TTC549 (cell line): Measurements from ENCODE around the gene NANOGP8.

Experiments
- FAIRE-seq: peaks from 2 replicates; lab custom pipeline; 2012; peaks lifted over from hg19 to GRCh38; lab: Jason Lieb, UNC

NANOGP8 gene

GRCh38 chr15:35060591-35060990 lies 24.5 kb downstream of the NANOGP8 start:
- no peak for FAIRE-seq

- FAIRE-seq: no peak
These were observed 26.5 kb downstream of the NANOGP8 start for GRCh38 chr15:35058534-35059054.

- no peak for FAIRE-seq
These were observed 29.5 kb downstream of the NANOGP8 start for GRCh38 chr15:35055416-35056105.

GRCh38 chr15:35054380-35054779 lies 30.7 kb downstream of the NANOGP8 start:
- no peak for FAIRE-seq

GRCh38 chr15:35047996-35048395 lies 37.1 kb downstream of the NANOGP8 start:
- no peak for FAIRE-seq

- no peak for FAIRE-seq
These were observed 37.6 kb downstream of the NANOGP8 start for GRCh38 chr15:35047528-35047927.

GRCh38 chr15:35043373-35044095 lies 41.6 kb downstream of the NANOGP8 start:
- no peak for FAIRE-seq

- FAIRE-seq: no peak
These were observed 44.5 kb downstream of the NANOGP8 start for GRCh38 chr15:35040339-35041255.

GRCh38 chr15:35038626-35039451 lies 46.3 kb downstream of the NANOGP8 start:
- no peak for FAIRE-seq
